Lower leg skin (tissue), 4 donors: Measurements from ENCODE around the gene INO80B. TPM values are rescaled to one million over a fixed set of nuclear protein-coding genes. Genes with fewer than 3 reads are reported as not detected.

Experiments
- DNase-seq, 2 donors: peaks; one replicate each; pipeline ENCODE4 v3.0.0-alpha.2; 2019; ENCODE audit warnings: low spot score in 2 of 2
- H3K4me3 ChIP-seq: fragments of 200-600 bp; sonication (generic); 2 replicates; pipeline ENCODE4 v1.5.1; 2017; ENCODE audit warnings: mild to moderate bottlenecking, low read depth; ENCODE audit not compliant: poor library complexity, severe bottlenecking
- CTCF ChIP-seq, 3 donors: fragments of 450-650 bp; IDR thresholded peaks; one replicate each; pipeline ENCODE4 v1.5.1; 2016; ENCODE audit warnings: antibody characterized with exemption in 3 of 3, mild to moderate bottlenecking in 3 of 3, moderate library complexity in 2 of 3
- POLR2A ChIP-seq, 2 donors: fragments of 450-650 bp; IDR thresholded peaks; one replicate each; pipeline ENCODE4 v1.6.1; 2016 to 2017; ENCODE audit warnings: antibody characterized with exemption in 2 of 2, mild to moderate bottlenecking in 1 of 2, moderate library complexity in 1 of 2
- WGBS, 2 donors: methylation state at CpG; one replicate each; pipeline ENCODE4 v1.1.5; 2018; 5-methylcytosine and 5-hydroxymethylcytosine counted together
- intact Hi-C: fragments of 100-400 bp; cut with DNase I; formaldehyde crosslinking; loops from one replicate; pipeline ENCODE4 v1.15.0; 2023; ENCODE audit warnings: low total_unique reads
- total RNA-seq, 4 donors: library from RNA; depleted of rRNA; stranded (reverse); fragments of >200 nt; gene quantifications; one replicate each; pipeline ENCODE4 v1.1.0, GENCODE V29; 2016

The INO80B gene
- total RNA-seq, 4 donors from 2014 or later = 19.3 to 39.6 (median 31.8) TPM

GRCh38 chr2:74499940-74500577, 45.2 kb downstream of the INO80B start:
- no peak overlapping the region for H3K4me3 ChIP-seq
- intact Hi-C loops = no loop called here
- WGBS, 2 donors = 72 to 76% methylated on average over 15 of the region's 15 CpGs
- no peak for TF ChIP-seq POLR2A (IDR thresholded peaks at IDR 0.05)
- no peak for TF ChIP-seq CTCF (IDR thresholded peaks at IDR 0.05)
- no peak for DNase-seq

GRCh38 chr2:74500578-74500946, 45.7 kb downstream of the INO80B start:
- intact Hi-C loops = no loop called here

GRCh38 chr2:74501335-74502071, 46.6 kb downstream of the INO80B start:
- intact Hi-C loops = no loop called here
- no peak overlapping the region for H3K4me3 ChIP-seq
- WGBS, 2 donors = 83 to 84% methylated on average over 18 of the region's 18 CpGs
- no peak for DNase-seq
- TF ChIP-seq CTCF (IDR thresholded peaks at IDR 0.05) (no peak), POLR2A (IDR thresholded peaks at IDR 0.05) (no peak)

More at GRCh38 chr2:74500578-74500946, 45.7 kb downstream of the INO80B start:
- TF ChIP-seq POLR2A (IDR thresholded peaks at IDR 0.05) (no peak), CTCF (IDR thresholded peaks at IDR 0.05) (no peak)
- DNase-seq = no peak
- no peak overlapping the region for H3K4me3 ChIP-seq

- TF ChIP-seq POLR2A (IDR thresholded peaks at IDR 0.05) (no peak), CTCF (IDR thresholded peaks at IDR 0.05) (no peak)
- no peak for DNase-seq
- peak overlapping the region; percentile 40 for H3K4me3 ChIP-seq
- intact Hi-C loops = no loop called here
- WGBS, 2 donors = 19 to 21% methylated on average over 32 of the region's 32 CpGs
These were observed 47.3 kb downstream of the INO80B start for GRCh38 chr2:74502147-74502719.

- intact Hi-C loops = no loop called here
- 4 to 5% methylated on average over 26 of the region's 67 CpGs for WGBS, 2 donors
- H3K4me3 ChIP-seq = peak overlapping the region; percentile 40
- DNase-seq = peak; percentile 84 to 97
- TF ChIP-seq POLR2A (IDR thresholded peaks at IDR 0.05) (peak in 1 of 2 donors; percentile 23), CTCF (IDR thresholded peaks at IDR 0.05) (peak in 1 of 3 donors; percentile 8)
These were observed 48.0 kb downstream of the INO80B start for GRCh38 chr2:74502720-74503505.
